Ascending aorta (tissue), 2 donors: ENCODE data around the gene FARS2. TPM values are rescaled to one million over a fixed set of nuclear protein-coding genes. Genes with fewer than 3 reads are reported as not detected.

Experiments used
- DNase-seq, 2 donors: peaks; one replicate each; pipeline ENCODE4 v3.0.0-alpha.2; 2019; ENCODE audit warnings: low spot score in 2 of 2
- H3K27ac ChIP-seq, 2 donors: fragments of 200-600 bp; sonication (generic); one replicate each; pipeline ENCODE4 v1.5.1; 2016 to 2017; ENCODE audit warnings: mild to moderate bottlenecking in 1 of 2
- H3K27me3 ChIP-seq: fragments of 200-600 bp; sonication (generic); one replicate; pipeline ENCODE4 v1.5.1; 2017
- H3K36me3 ChIP-seq, 2 donors: fragments of 200-600 bp; sonication (generic); one replicate each; pipeline ENCODE4 v1.5.1; 2016
- H3K4me1 ChIP-seq, 2 donors: fragments of 200-600 bp; sonication (generic); one replicate each; pipeline ENCODE4 v1.5.1; 2016 to 2017; ENCODE audit warnings: mild to moderate bottlenecking in 1 of 2
- H3K4me3 ChIP-seq, 2 donors: fragments of 200-600 bp; sonication (generic); one replicate each; pipeline ENCODE4 v1.5.1; 2016 to 2017; ENCODE audit warnings: mild to moderate bottlenecking in 1 of 2
- H3K9me3 ChIP-seq, 2 donors: fragments of 200-600 bp; sonication (generic); one replicate each; pipeline ENCODE4 v1.5.1; 2016
- intact Hi-C: fragments of 100-400 bp; cut with DNase I; formaldehyde crosslinking; loops from one replicate; pipeline ENCODE4 v1.15.1; 2023
- total RNA-seq: library from RNA; depleted of rRNA; stranded (reverse); fragments of >200 nt; gene quantifications from one replicate; pipeline ENCODE4 v1.1.0, GENCODE V29; 2016
- TF ChIP-seq, protein P1 (sequence below), 3 experiments: fragments of 200-600 bp in 2 of 3; fragments of 450-650 bp in 1 of 3; sonication (generic) in 2 of 3; IDR thresholded peaks; one replicate each; pipeline ENCODE4 v1.5.1; 2016 to 2019; ENCODE audit warnings: antibody characterized with exemption in 3 of 3, mild to moderate bottlenecking in 1 of 3, moderate library complexity in 1 of 3

FARS2 gene
- total RNA-seq, 1 donor from 2014 or later, result 17.6 TPM

GRCh38 chr6:5412017-5412416 is 150.7 kb downstream of the FARS2 start:
- intact Hi-C loops, result no loop called here
- Histone ChIP-seq H3K36me3 (no peaks in the 10 kb centered on the region), H3K27me3 (no peaks in the 10 kb centered on the region), H3K27ac (no peak overlapping the region), H3K4me1 (peaks cover 0 to 7% of the 10 kb centered on the region in 2 donors), H3K4me3 (no peak overlapping the region), H3K9me3 (no peaks in the 10 kb centered on the region)
- no peak for DNase-seq
- TF ChIP-seq, protein P1, sequence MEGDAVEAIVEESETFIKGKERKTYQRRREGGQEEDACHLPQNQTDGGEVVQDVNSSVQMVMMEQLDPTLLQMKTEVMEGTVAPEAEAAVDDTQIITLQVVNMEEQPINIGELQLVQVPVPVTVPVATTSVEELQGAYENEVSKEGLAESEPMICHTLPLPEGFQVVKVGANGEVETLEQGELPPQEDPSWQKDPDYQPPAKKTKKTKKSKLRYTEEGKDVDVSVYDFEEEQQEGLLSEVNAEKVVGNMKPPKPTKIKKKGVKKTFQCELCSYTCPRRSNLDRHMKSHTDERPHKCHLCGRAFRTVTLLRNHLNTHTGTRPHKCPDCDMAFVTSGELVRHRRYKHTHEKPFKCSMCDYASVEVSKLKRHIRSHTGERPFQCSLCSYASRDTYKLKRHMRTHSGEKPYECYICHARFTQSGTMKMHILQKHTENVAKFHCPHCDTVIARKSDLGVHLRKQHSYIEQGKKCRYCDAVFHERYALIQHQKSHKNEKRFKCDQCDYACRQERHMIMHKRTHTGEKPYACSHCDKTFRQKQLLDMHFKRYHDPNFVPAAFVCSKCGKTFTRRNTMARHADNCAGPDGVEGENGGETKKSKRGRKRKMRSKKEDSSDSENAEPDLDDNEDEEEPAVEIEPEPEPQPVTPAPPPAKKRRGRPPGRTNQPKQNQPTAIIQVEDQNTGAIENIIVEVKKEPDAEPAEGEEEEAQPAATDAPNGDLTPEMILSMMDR (IDR thresholded peaks at IDR 0.05), result no peak

DNA sequence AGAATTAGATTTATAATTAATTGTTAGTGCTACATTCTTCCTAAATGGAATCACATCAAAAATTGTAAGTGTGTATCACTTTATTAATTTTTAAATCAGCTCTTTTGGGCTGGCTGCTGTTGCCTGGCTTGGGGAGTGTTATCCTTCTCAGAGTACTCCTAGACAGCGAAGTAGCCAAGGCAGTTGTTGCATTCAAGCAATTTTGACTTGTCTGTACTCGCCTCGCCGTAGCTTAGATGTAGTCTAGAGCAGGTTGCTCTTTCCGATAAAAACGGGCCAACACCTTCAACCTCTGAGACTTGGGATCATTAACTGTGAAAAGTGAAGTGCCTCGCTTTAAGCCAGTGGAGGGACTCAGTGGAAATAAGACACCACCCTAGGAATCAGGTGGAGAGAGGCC is 151.3 kb downstream of the FARS2 start:
- H3K27ac ChIP-seq, result no peak overlapping the region
- H3K9me3 ChIP-seq, result no peaks in the 10 kb centered on the region
- no peaks in the 10 kb centered on the region for H3K27me3 ChIP-seq
- TF ChIP-seq, protein P1 (IDR thresholded peaks at IDR 0.05), result no peak
- H3K36me3 ChIP-seq, result no peaks in the 10 kb centered on the region
- H3K4me3 ChIP-seq, result no peak overlapping the region
- H3K4me1 ChIP-seq, result peaks cover 0 to 7% of the 10 kb centered on the region in 2 donors
- DNase-seq, result no peak
- intact Hi-C loops, result no loop called here

- TF ChIP-seq, protein P1 (IDR thresholded peaks at IDR 0.05), result no peak
- intact Hi-C loops, result no loop called here
- Histone ChIP-seq H3K9me3 (no peaks in the 10 kb centered on the region), H3K27me3 (no peaks in the 10 kb centered on the region), H3K4me3 (no peak overlapping the region), H3K36me3 (no peaks in the 10 kb centered on the region), H3K4me1 (peaks cover 0 to 7% of the 10 kb centered on the region in 2 donors), H3K27ac (no peak overlapping the region)
- DNase-seq, result no peak
These were observed 154.9 kb downstream of the FARS2 start for GRCh38 chr6:5416250-5416649.

DNA sequence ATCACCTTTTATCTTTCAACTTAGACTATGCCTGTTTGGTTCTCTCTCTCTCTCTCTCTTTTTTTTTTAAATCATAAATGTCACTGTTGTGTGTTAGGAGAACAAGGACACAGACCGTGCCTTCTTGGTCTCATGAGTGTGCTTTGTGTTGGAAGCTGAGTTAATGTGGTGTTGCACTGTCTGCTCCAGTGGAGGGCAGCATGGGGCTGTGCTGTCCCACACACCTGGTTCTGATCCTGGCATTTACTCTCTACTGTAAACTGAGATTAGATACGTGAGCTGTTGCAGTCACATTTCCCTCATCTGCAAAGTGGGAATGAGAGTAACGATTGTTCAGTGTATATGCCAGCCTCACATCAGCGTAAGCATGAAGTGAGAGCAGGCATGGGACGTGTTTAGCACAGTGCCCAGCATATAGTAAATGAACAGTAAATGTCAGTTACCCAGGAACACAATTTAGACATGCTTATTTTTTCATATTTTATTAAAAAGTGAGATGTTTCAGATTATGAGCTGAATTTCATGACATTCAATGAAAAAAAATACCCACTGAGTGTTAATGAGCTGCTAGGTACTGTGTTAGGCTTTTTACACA is 161.1 kb downstream of the FARS2 start:
- Histone ChIP-seq H3K27me3 (no peaks in the 10 kb centered on the region), H3K4me3 (no peak overlapping the region), H3K4me1 (no peaks in the 10 kb centered on the region), H3K27ac (no peak overlapping the region), H3K36me3 (no peaks in the 10 kb centered on the region), H3K9me3 (no peaks in the 10 kb centered on the region)
- TF ChIP-seq, protein P1 (IDR thresholded peaks at IDR 0.05), result no peak
- DNase-seq, result no peak
- intact Hi-C loops, result no loop called here

DNA sequence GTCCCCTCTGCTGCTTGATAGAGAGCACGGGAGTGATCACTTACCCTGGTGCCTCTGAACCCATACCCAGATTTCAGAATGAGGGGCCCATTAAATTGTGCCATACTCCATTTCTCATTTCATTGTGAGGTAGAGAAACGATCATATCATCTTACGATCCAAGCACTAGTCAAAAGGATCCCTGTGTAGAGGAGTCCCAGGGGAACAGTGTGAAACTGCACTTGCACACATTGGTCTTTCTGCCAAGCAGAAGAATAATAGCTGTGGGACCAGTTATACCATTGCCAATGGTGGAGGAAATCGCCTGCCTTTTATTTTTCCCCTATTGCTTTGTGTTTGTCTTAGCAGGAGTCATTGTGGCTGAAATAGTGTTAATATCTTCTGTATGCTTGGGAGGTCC is 161.9 kb downstream of the FARS2 start:
- Histone ChIP-seq H3K4me3 (no peak overlapping the region), H3K27ac (no peak overlapping the region), H3K36me3 (no peaks in the 10 kb centered on the region), H3K27me3 (no peaks in the 10 kb centered on the region), H3K9me3 (no peaks in the 10 kb centered on the region), H3K4me1 (no peaks in the 10 kb centered on the region)
- DNase-seq, result no peak
- intact Hi-C loops, result no loop called here
- TF ChIP-seq, protein P1 (IDR thresholded peaks at IDR 0.05), result no peak

DNA sequence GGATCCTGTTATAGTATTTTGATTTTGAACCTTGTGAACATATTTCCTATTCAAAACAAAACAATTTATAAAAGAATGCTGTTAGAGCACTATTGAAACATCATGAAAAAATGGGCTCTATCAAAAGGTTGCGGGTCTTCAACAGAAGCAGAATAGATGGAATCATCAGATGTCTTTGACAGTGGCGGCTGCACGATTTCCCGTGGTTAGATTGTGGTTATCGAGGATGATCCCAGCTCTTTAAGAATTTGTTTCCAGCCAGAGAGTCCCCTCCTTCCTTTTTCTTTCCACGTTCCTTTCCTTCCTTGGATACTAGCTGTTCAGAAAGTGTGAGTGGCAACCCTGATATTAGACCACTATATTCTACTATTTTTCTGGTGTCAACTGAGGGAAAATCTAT is 163.4 kb downstream of the FARS2 start:
- H3K27ac ChIP-seq, result no peak overlapping the region
- intact Hi-C loops, result no loop called here
- no peaks in the 10 kb centered on the region for H3K27me3 ChIP-seq
- DNase-seq, result no peak
- H3K36me3 ChIP-seq, result no peaks in the 10 kb centered on the region
- H3K4me3 ChIP-seq, result no peak overlapping the region
- no peaks in the 10 kb centered on the region for H3K9me3 ChIP-seq
- no peaks in the 10 kb centered on the region for H3K4me1 ChIP-seq
- TF ChIP-seq, protein P1 (IDR thresholded peaks at IDR 0.05), result no peak
